Kidney (tissue), 14 donors: ENCODE data around the gene TTYH2. TPM values are rescaled to one million over a fixed set of nuclear protein-coding genes. Genes with fewer than 3 reads are reported as not detected.

Experiments used
- DNase-seq, 5 donors: peaks; one replicate each; pipeline ENCODE4 v3.0.0-alpha.2; 2013 to 2020
- FAIRE-seq: peaks from 2 replicates; lab custom pipeline; 2012; peaks lifted over from hg19 to GRCh38; lab: Jason Lieb, UNC
- H3K27ac ChIP-seq, 2 donors: one replicate each; pipeline ENCODE4 v1.7.0; 2013; ENCODE audit warnings: low read depth in 2 of 2, low read length in 2 of 2, inconsistent platforms in 1 of 2
- H3K27me3 ChIP-seq: one replicate; pipeline ENCODE4 v1.7.1; 2013; ENCODE audit warnings: low read length, inconsistent platforms; ENCODE audit not compliant: control insufficient read depth, insufficient read depth
- H3K36me3 ChIP-seq, 3 donors: one replicate each; pipeline versions ENCODE4 v1.7.0 to v1.7.1; 2013; ENCODE audit warnings: low read length in 3 of 3, control low read depth in 1 of 3, inconsistent platforms in 1 of 3; ENCODE audit not compliant: insufficient read depth in 3 of 3, control insufficient read depth in 2 of 3
- H3K4me1 ChIP-seq, 3 donors: one replicate each; pipeline versions ENCODE4 v1.7.0 to v1.7.1; 2013; ENCODE audit warnings: low read length in 3 of 3, inconsistent platforms in 1 of 3, low read depth in 1 of 3; ENCODE audit not compliant: control insufficient read depth in 2 of 3, insufficient read depth in 2 of 3
- H3K4me3 ChIP-seq, 3 donors: one replicate each; pipeline versions ENCODE4 v1.7.0 to v1.8.1; 2013; ENCODE audit warnings: low read length in 3 of 3, control low read depth in 1 of 3, inconsistent platforms in 1 of 3
- H3K9ac ChIP-seq, 3 donors: one replicate each; pipeline versions ENCODE4 v1.7.0 to v1.7.1; 2013; ENCODE audit warnings: low read length in 3 of 3, control low read depth in 1 of 3, inconsistent platforms in 1 of 3
- H3K9me3 ChIP-seq, 3 donors: one replicate each; pipeline versions ENCODE4 v1.7.0 to v1.7.1; 2013; ENCODE audit warnings: low read length in 3 of 3, control low read depth in 1 of 3, inconsistent platforms in 1 of 3; ENCODE audit not compliant: control insufficient read depth in 2 of 3, insufficient read depth in 1 of 3
- CTCF ChIP-seq: IDR thresholded peaks from 3 replicates; pipeline ENCODE4 v1.5.1; 2012; ENCODE audit warnings: mild to moderate bottlenecking, moderate library complexity, borderline replicate concordance; ENCODE audit not compliant: insufficient read depth; ENCODE audit errors: extremely low read depth
- intact Hi-C: fragments of 100-400 bp; cut with DNase I; formaldehyde crosslinking; loops from one replicate; pipeline ENCODE4 v1.11.1; 2022
- polyA plus RNA-seq: library from polyadenylated mRNA; stranded (reverse); fragments of 350-450 nt; fragmentation: Illumina TruSeq; extraction: RNeasy Lipid Tissue Mini Kit (QIAGEN cat#74804); gene quantifications from one replicate; pipeline ENCODE4 v1.2.3, GENCODE V29; 2014; ENCODE audit warnings: low read depth, low replicate concordance; ENCODE audit not compliant: insufficient read depth
- total RNA-seq: library from RNA; stranded (reverse); fragmentation: NEBNext Ultra II Directional; extraction: Animal tissue kit (Norgen Biotek cat#: 25700); gene quantifications from one replicate; pipeline ENCODE4 v1.2.1, GENCODE V29; 2021
- donor health status: control.
- donor health status: control.
- donor health status: control.
- donor health status: control.
- donor health status: control.
- donor health status: DM: yes; HTN: yes; CAD: no.
- donor health status: Normal renal cell carcinoma (clear cell type).

The TTYH2 gene
- total and polyA plus RNA-seq, 2 donors from 2014 or later = 2.4 to 7.1 TPM

GRCh38 chr17:74287031-74287602 is 73.7 kb downstream of the TTYH2 start:
- no peak for FAIRE-seq
- Histone ChIP-seq H3K36me3 (no peaks in the 10 kb centered on the region), H3K9ac (no peak overlapping the region), H3K27ac (no peak overlapping the region), H3K9me3 (no peaks in the 10 kb centered on the region), H3K27me3 (no peaks in the 10 kb centered on the region), H3K4me3 (no peak overlapping the region), H3K4me1 (no peaks in the 10 kb centered on the region)
- no peak for DNase-seq
- intact Hi-C loops = no loop called here
- no peak for TF ChIP-seq CTCF

GRCh38 chr17:74288785-74289184 is 75.4 kb downstream of the TTYH2 start:
- no peaks in the 10 kb centered on the region for H3K36me3 ChIP-seq
- TF ChIP-seq CTCF = no peak
- H3K4me1 ChIP-seq = no peaks in the 10 kb centered on the region
- no peaks in the 10 kb centered on the region for H3K27me3 ChIP-seq
- H3K9ac ChIP-seq = no peak overlapping the region
- no peaks in the 10 kb centered on the region for H3K9me3 ChIP-seq
- FAIRE-seq (no peak), DNase-seq (no peak)
- intact Hi-C loops = no loop called here
- no peak overlapping the region for H3K4me3 ChIP-seq
- no peak overlapping the region for H3K27ac ChIP-seq

GRCh38 chr17:74289688-74290087 is 76.3 kb downstream of the TTYH2 start:
- TF ChIP-seq CTCF = no peak
- Histone ChIP-seq H3K27ac (no peak overlapping the region), H3K9ac (no peak overlapping the region), H3K4me3 (no peak overlapping the region), H3K36me3 (no peaks in the 10 kb centered on the region), H3K27me3 (no peaks in the 10 kb centered on the region), H3K9me3 (no peaks in the 10 kb centered on the region), H3K4me1 (no peaks in the 10 kb centered on the region)
- DNase-seq (no peak), FAIRE-seq (no peak)
- intact Hi-C loops = no loop called here

GRCh38 chr17:74290340-74290739 is 77.0 kb downstream of the TTYH2 start:
- DNase-seq (peak in 3 of 5 donors; percentile 21 to 35 (median 31)), FAIRE-seq (no peak)
- H3K9me3 ChIP-seq = no peaks in the 10 kb centered on the region
- no peaks in the 10 kb centered on the region for H3K4me1 ChIP-seq
- no peaks in the 10 kb centered on the region for H3K36me3 ChIP-seq
- no peaks in the 10 kb centered on the region for H3K27me3 ChIP-seq
- no peak for TF ChIP-seq CTCF
- intact Hi-C loops = no loop called here
- H3K9ac ChIP-seq = no peak overlapping the region
- H3K4me3 ChIP-seq = no peak overlapping the region
- no peak overlapping the region for H3K27ac ChIP-seq
